WERI-Rb-1 (cell line): Measurements from ENCODE around the gene GPR33.

ENCODE experiments used
- DNase-seq: peaks from one replicate; pipeline ENCODE4 v3.0.0-alpha.2; 2020
- H3K27ac ChIP-seq: fragments of 250-450 bp; sonication (Bioruptor Pico); 2 replicates; pipeline ENCODE4 v1.5.1; 2020; ENCODE audit warnings: mild to moderate bottlenecking, moderate library complexity
- H3K27me3 ChIP-seq: fragments of 250-450 bp; sonication (Bioruptor Pico); 2 replicates; pipeline ENCODE4 v1.5.1; 2021; ENCODE audit warnings: mild to moderate bottlenecking, low read depth, moderate library complexity; ENCODE audit not compliant: insufficient read depth, severe bottlenecking
- H3K36me3 ChIP-seq: fragments of 250-450 bp; sonication (Bioruptor Pico); 2 replicates; pipeline ENCODE4 v1.5.1; 2020; ENCODE audit warnings: mild to moderate bottlenecking, moderate library complexity
- H3K4me3 ChIP-seq: 2 replicates; pipeline ENCODE4 v1.5.1; 2011; ENCODE audit warnings: low read depth, mild to moderate bottlenecking, control low read depth, low read length
- H3K9me3 ChIP-seq: fragments of 250-450 bp; sonication (Bioruptor Pico); 2 replicates; pipeline ENCODE4 v1.5.1; 2021; ENCODE audit warnings: mild to moderate bottlenecking, moderate library complexity; ENCODE audit not compliant: severe bottlenecking
- TF ChIP-seq, protein P1 (sequence below): IDR thresholded peaks from 2 replicates; pipeline ENCODE4 v1.5.1; 2011; ENCODE audit warnings: low read depth, mild to moderate bottlenecking, control low read depth, inconsistent platforms, low read length

The GPR33 gene

GRCh38 chr14:31487886-31488285, at the start of gene GPR33:
Gene GPR33 (minus strand): TSS chr14:31488039. CDS start chr14:31483965, 4,074 bp downstream.
- H3K9me3 ChIP-seq, result no peaks in the 10 kb centered on the region
- H3K27ac ChIP-seq, result no peak within 1 kb of the TSS
- H3K36me3 ChIP-seq, result no peaks in the 10 kb centered on the region
- H3K4me3 ChIP-seq, result no peak within 1 kb of the TSS
- TF ChIP-seq, protein P1, sequence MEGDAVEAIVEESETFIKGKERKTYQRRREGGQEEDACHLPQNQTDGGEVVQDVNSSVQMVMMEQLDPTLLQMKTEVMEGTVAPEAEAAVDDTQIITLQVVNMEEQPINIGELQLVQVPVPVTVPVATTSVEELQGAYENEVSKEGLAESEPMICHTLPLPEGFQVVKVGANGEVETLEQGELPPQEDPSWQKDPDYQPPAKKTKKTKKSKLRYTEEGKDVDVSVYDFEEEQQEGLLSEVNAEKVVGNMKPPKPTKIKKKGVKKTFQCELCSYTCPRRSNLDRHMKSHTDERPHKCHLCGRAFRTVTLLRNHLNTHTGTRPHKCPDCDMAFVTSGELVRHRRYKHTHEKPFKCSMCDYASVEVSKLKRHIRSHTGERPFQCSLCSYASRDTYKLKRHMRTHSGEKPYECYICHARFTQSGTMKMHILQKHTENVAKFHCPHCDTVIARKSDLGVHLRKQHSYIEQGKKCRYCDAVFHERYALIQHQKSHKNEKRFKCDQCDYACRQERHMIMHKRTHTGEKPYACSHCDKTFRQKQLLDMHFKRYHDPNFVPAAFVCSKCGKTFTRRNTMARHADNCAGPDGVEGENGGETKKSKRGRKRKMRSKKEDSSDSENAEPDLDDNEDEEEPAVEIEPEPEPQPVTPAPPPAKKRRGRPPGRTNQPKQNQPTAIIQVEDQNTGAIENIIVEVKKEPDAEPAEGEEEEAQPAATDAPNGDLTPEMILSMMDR, result no peak
- no peak for DNase-seq
- no peaks in the 10 kb centered on the region for H3K27me3 ChIP-seq

DNA sequence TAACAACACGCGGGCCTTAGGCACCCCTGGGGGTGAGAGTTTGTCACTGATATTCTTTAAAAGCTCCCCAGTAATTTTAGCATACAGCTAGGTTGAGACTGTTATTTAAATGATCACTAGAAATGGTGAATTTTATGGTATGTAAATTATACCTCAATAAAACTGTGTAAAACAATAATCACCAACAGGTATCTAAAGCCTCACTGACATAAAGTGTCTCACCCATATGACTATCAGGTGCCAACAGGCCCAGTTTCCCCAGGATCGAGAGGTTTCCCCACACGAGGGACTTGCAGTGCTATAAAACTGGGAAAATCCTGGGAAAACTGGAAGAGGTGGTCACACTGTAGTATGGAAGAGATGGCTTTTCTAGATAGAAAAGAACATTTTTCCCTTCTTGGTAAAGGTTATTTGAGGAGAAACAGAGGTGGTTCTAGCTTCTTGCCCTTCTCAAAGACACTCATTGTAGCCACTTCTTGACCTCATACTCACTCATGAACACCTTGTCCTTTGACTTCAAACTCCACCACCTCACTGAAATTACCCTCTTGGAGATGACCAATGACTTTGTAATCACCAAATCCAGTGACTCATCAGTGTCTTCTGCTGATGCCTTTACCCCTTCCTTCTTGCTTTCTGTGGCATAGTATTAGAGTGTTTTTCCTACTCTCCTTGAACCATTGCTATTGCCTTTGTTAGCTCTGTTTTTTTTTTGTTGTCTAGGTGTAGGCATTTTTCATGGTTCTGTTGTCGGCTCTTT, 48.5 kb upstream of the GPR33 start:
- Histone ChIP-seq H3K27ac (no peak overlapping the region), H3K27me3 (no peaks in the 10 kb centered on the region), H3K36me3 (no peaks in the 10 kb centered on the region), H3K9me3 (no peaks in the 10 kb centered on the region), H3K4me3 (no peak overlapping the region)
- no peak for DNase-seq
- TF ChIP-seq, protein P1, result no peak

GRCh38 chr14:31530136-31530535, 42.3 kb upstream of the GPR33 start:
- Histone ChIP-seq H3K27ac (no peak overlapping the region), H3K4me3 (no peak overlapping the region), H3K9me3 (no peaks in the 10 kb centered on the region), H3K27me3 (no peaks in the 10 kb centered on the region), H3K36me3 (no peaks in the 10 kb centered on the region)
- no peak for DNase-seq
- TF ChIP-seq, protein P1, result no peak

DNA sequence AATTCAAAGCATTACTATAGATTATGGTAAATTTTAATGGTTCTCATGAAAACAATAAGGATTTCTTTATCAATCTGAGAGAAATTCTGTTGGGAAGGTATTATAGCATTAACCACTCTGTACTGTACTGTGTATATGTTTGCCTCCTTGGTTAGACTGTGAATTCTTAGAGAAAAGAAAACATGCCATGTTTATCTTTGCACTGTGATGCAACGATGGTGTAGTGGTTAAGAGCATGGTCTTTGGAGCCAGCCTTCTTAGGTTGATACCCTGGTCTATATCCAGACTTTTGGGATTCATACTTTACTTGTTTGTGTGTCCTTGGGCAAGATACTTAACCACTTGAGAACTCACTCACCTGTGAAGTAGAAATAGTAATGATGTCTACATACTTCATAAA, 41.2 kb upstream of the GPR33 start:
- H3K4me3 ChIP-seq, result no peak overlapping the region
- no peak overlapping the region for H3K27ac ChIP-seq
- H3K9me3 ChIP-seq, result no peaks in the 10 kb centered on the region
- H3K36me3 ChIP-seq, result no peaks in the 10 kb centered on the region
- H3K27me3 ChIP-seq, result no peaks in the 10 kb centered on the region
- DNase-seq, result no peak
- TF ChIP-seq, protein P1, result no peak

DNA sequence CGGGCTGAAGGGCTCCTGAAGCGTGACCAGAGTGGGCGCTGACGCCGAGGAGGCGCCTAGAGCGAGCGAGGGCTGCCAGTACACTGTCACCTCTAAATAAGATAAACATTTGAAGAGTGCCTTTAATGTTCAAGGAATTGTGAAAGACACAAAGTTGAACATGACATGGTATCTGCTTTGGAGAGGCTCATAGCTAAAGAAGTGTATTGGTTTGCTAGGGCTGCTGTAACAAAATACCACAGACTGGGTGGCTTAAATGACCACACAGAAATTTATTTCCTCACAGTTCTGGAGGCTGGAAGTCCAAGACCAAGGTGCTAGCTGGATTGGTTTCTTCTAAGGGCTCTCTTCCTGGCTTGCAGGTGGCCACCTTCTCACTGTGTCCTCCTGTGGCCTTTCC, 39.7 kb upstream of the GPR33 start:
- H3K36me3 ChIP-seq, result no peaks in the 10 kb centered on the region
- no peaks in the 10 kb centered on the region for H3K27me3 ChIP-seq
- H3K9me3 ChIP-seq, result no peaks in the 10 kb centered on the region
- H3K4me3 ChIP-seq, result no peak overlapping the region
- TF ChIP-seq, protein P1, result no peak
- DNase-seq, result no peak
- H3K27ac ChIP-seq, result no peak overlapping the region

- H3K36me3 ChIP-seq, result no peaks in the 10 kb centered on the region
- DNase-seq, result no peak
- TF ChIP-seq, protein P1, result no peak
- H3K4me3 ChIP-seq, result no peak overlapping the region
- no peaks in the 10 kb centered on the region for H3K9me3 ChIP-seq
- H3K27ac ChIP-seq, result no peak overlapping the region
- no peaks in the 10 kb centered on the region for H3K27me3 ChIP-seq
Observed at GRCh38 chr14:31527087-31527486, 39.2 kb upstream of the GPR33 start.
